Activated CD4-positive, alpha-beta T cell treated with anti-CD3 and anti-CD28 coated beads for 1 hour (primary cell): ENCODE results near the gene CCN2.

ENCODE experiments used
- DNase-seq: peaks from one replicate; pipeline ENCODE4 v3.0.0-alpha.2; 2020

CCN2 gene

GRCh38 chr6:131966443-131966842 lies 15.3 kb upstream of the CCN2 start:
- no peak for DNase-seq

- DNase-seq = no peak
Measured at GRCh38 chr6:131963063-131963462, 11.9 kb upstream of the CCN2 start.

- DNase-seq = no peak
Measured at GRCh38 chr6:131960371-131961133, 9.4 kb upstream of the CCN2 start.

GRCh38 chr6:131958542-131959470 lies 7.6 kb upstream of the CCN2 start:
- no peak for DNase-seq

- DNase-seq = no peak
Measured at GRCh38 chr6:131958095-131958494, 6.9 kb upstream of the CCN2 start.

GRCh38 chr6:131955876-131956275 lies 4.7 kb upstream of the CCN2 start:
- no peak for DNase-seq

GRCh38 chr6:131955192-131955591 lies 4.0 kb upstream of the CCN2 start:
- no peak for DNase-seq

- DNase-seq = no peak
Measured at GRCh38 chr6:131954775-131955107, 3.6 kb upstream of the CCN2 start.

GRCh38 chr6:131954059-131954774 lies 3.0 kb upstream of the CCN2 start:
- DNase-seq = no peak

GRCh38 chr6:131952886-131953509 lies 1.8 kb upstream of the CCN2 start:
- no peak for DNase-seq

GRCh38 chr6:131951576-131952230 lies 531 bp upstream of the CCN2 start:
- DNase-seq = no peak

GRCh38 chr6:131949909-131950766 lies 1.0 kb downstream of the CCN2 start:
- no peak for DNase-seq

GRCh38 chr6:131949620-131949908 lies 1.6 kb downstream of the CCN2 start:
- no peak for DNase-seq

- DNase-seq = no peak
Measured at GRCh38 chr6:131948692-131949619, 2.2 kb downstream of the CCN2 start.

- no peak for DNase-seq
Measured at GRCh38 chr6:131947986-131948661, 3.0 kb downstream of the CCN2 start.

- no peak for DNase-seq
Measured at GRCh38 chr6:131946992-131947955, 3.9 kb downstream of the CCN2 start.

GRCh38 chr6:131946404-131946991 lies 4.7 kb downstream of the CCN2 start:
- no peak for DNase-seq

GRCh38 chr6:131945971-131946370 lies 5.2 kb downstream of the CCN2 start:
- no peak for DNase-seq
